ENCODE results near the gene IBA57.

IBA57 gene

DNA sequence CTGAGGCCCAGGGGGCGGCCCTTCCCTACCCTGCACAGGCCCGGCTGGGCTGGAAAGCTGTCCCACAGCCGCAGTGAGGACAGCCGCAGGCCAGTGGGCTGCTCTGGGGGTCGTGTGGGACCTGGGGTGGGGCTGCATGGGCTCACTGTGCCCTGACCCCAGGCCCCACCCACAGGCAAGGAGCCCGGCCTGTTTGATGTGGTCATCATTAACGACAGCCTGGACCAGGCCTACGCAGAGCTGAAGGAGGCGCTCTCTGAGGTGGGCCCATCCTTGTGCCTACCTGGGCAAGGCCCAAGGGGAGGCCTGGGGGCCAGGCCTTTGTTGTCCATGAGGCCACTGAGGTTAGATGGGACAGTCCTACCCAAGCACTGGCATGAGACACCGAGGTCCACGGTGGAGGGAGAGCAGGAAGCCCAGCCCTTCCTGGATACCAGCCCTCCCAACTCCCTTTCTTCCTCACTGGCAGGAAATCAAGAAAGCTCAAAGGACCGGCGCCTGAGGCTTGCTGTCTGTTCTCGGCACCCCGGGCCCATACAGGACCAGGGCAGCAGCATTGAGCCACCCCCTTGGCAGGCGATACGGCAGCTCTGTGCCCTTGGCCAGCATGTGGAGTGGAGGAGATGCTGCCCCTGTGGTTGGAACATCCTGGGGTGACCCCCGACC is 17.3 kb upstream of the IBA57 start:
- H3K4me3 ChIP-seq (ENCODE audit: control insufficient read depth, low read depth, low read length) = no peak overlapping the region
- TF ChIP-seq CTCF (IDR thresholded peaks at IDR 0.05; ENCODE audit: control insufficient read depth, insufficient read depth, low read depth, low read length, missing control alignments) = no peak
- DNase-seq (ENCODE audit: low read depth) = no peak

DNA sequence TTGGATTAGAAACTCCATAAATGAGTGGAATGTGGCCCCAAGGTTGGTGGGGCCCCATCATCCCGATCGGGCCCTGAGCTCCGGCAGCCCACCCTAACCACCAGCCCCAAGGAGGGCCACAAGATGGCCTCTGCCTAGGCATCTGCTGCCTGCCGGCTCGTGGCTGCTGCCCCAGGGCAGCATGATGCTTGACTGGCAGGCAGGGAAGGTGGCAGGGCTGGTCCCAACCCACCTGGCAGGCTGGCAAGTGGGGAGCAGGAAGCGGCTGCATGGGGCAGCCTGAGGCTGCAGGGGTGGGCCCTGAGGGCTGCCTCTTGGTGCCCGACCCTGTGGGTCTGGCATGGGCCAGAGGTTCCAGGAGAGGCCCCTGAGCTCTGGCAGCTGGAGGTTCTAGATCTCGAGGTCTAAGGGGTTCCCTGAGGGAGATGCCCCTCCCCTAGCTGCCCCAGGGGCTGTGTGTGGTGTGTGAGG is 16.6 kb upstream of the IBA57 start:
- no peak overlapping the region for H3K4me3 ChIP-seq (ENCODE audit: control insufficient read depth, low read depth, low read length)
- DNase-seq (ENCODE audit: low read depth) = no peak
- no peak for TF ChIP-seq CTCF (IDR thresholded peaks at IDR 0.05; ENCODE audit: control insufficient read depth, insufficient read depth, low read depth, low read length, missing control alignments)

GRCh38 chr1:228149406-228150119 is 16.0 kb upstream of the IBA57 start, which contains the start of gene GJC2:
Gene GJC2 (plus strand): TSS chr1:228149930. CDS start chr1:228157759, 7,829 bp downstream.
- no peak for DNase-seq (ENCODE audit: low read depth)
- TF ChIP-seq CTCF (IDR thresholded peaks at IDR 0.05; ENCODE audit: control insufficient read depth, insufficient read depth, low read depth, low read length, missing control alignments) = no peak
- H3K4me3 ChIP-seq (ENCODE audit: control insufficient read depth, low read depth, low read length) = no peak within 1 kb of the TSS

- no peak for DNase-seq (ENCODE audit: low read depth)
- no peak for TF ChIP-seq CTCF (IDR thresholded peaks at IDR 0.05; ENCODE audit: control insufficient read depth, insufficient read depth, low read depth, low read length, missing control alignments)
- H3K4me3 ChIP-seq (ENCODE audit: control insufficient read depth, low read depth, low read length) = no peak overlapping the region
These were observed 15.5 kb upstream of the IBA57 start for GRCh38 chr1:228150120-228150460.

GRCh38 chr1:228150461-228151179 is 15.0 kb upstream of the IBA57 start:
- TF ChIP-seq CTCF (IDR thresholded peaks at IDR 0.05; ENCODE audit: control insufficient read depth, insufficient read depth, low read depth, low read length, missing control alignments) = no peak
- DNase-seq (ENCODE audit: low read depth) = no peak

DNA sequence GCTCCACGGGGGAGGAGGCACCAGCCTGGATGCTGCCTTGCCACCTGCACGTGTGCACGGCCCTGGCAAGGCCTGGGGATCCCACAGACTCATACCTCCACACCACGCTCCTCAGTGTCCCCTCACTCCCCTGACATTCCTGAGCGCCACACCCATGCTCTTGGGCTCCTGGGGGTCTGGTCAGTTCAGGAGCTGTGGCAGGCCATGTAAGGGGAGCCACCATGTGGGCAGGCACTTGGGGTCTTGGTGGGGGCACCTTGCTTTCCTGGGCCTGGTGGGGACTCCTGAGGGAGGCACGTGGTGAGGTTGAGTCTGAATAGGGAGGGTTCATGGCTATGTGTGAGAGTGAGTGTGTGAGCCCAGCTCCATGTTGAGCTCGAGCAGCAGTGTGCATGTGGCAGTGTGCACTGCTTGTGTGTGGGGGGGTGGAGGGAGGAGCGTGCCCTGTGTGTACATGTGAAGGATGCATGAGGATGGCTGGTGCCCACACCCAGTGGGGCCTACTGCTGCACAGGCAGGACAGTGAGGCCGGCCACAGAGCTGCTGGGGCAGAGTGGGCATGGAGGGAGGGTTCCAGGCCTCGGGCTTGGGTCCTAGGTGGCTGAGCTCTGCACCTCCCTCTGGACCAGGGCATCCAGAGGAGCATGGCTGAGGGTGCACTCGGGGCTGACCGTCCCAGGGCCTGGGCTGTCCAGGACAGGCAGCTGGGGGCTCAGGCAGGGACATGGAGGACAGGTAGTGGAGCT is 14.3 kb upstream of the IBA57 start:
- no peak for TF ChIP-seq CTCF (IDR thresholded peaks at IDR 0.05; ENCODE audit: control insufficient read depth, insufficient read depth, low read depth, low read length, missing control alignments)
- no peak overlapping the region for H3K4me3 ChIP-seq (ENCODE audit: control insufficient read depth, low read depth, low read length)
- DNase-seq (ENCODE audit: low read depth) = no peak

More at GRCh38 chr1:228150461-228151179, 15.0 kb upstream of the IBA57 start:
- no peak overlapping the region for H3K4me3 ChIP-seq (ENCODE audit: control insufficient read depth, low read depth, low read length)

Measured in AG09309 (cell line).